GM12865 (cell line): Measurements from ENCODE around the gene COL20A1.

Experiments used
- DNase-seq: peaks from one replicate; pipeline ENCODE4 v3.0.0; 2010; ENCODE audit warnings: low read depth
- H3K4me3 ChIP-seq: 2 replicates; pipeline ENCODE4 v1.5.1; 2011; ENCODE audit warnings: mild to moderate bottlenecking, low read depth, low read length, control low read depth
- CTCF ChIP-seq: IDR thresholded peaks from 2 replicates; pipeline ENCODE4 v1.5.1; 2011; ENCODE audit warnings: low read length, control low read depth, low read depth, inconsistent platforms; ENCODE audit not compliant: insufficient read depth; ENCODE audit errors: missing control alignments

The COL20A1 gene

GRCh38 chr20:63282946-63283345, 10.0 kb upstream of the COL20A1 start:
- TF ChIP-seq CTCF = no peak
- H3K4me3 ChIP-seq = no peak overlapping the region

GRCh38 chr20:63283397-63284082, 9.4 kb upstream of the COL20A1 start:
- DNase-seq = no peak
- no peak for TF ChIP-seq CTCF
- no peak overlapping the region for H3K4me3 ChIP-seq

More at GRCh38 chr20:63282946-63283345, 10.0 kb upstream of the COL20A1 start:
- DNase-seq = no peak

GRCh38 chr20:63284083-63284440, 8.9 kb upstream of the COL20A1 start:
- no peak overlapping the region for H3K4me3 ChIP-seq
- DNase-seq = no peak

GRCh38 chr20:63284544-63284949, 8.4 kb upstream of the COL20A1 start:
- H3K4me3 ChIP-seq = no peak overlapping the region
- no peak for TF ChIP-seq CTCF
- DNase-seq = no peak

More at GRCh38 chr20:63284083-63284440, 8.9 kb upstream of the COL20A1 start:
- TF ChIP-seq CTCF = no peak

GRCh38 chr20:63284981-63285524, 7.9 kb upstream of the COL20A1 start:
- no peak for TF ChIP-seq CTCF
- no peak for DNase-seq
- no peak overlapping the region for H3K4me3 ChIP-seq

GRCh38 chr20:63285636-63286615, 7.1 kb upstream of the COL20A1 start:
- no peak overlapping the region for H3K4me3 ChIP-seq
- DNase-seq = no peak
- no peak for TF ChIP-seq CTCF
